WERI-Rb-1 (cell line): ENCODE results near the gene SPIRE1.

ENCODE experiments used
- DNase-seq: peaks from one replicate; pipeline ENCODE4 v3.0.0-alpha.2; 2020
- H3K27ac ChIP-seq: fragments of 250-450 bp; sonication (Bioruptor Pico); 2 replicates; pipeline ENCODE4 v1.5.1; 2020; ENCODE audit warnings: mild to moderate bottlenecking, moderate library complexity
- H3K27me3 ChIP-seq: fragments of 250-450 bp; sonication (Bioruptor Pico); 2 replicates; pipeline ENCODE4 v1.5.1; 2021; ENCODE audit warnings: mild to moderate bottlenecking, low read depth, moderate library complexity; ENCODE audit not compliant: insufficient read depth, severe bottlenecking
- H3K36me3 ChIP-seq: fragments of 250-450 bp; sonication (Bioruptor Pico); 2 replicates; pipeline ENCODE4 v1.5.1; 2020; ENCODE audit warnings: mild to moderate bottlenecking, moderate library complexity
- H3K4me3 ChIP-seq: 2 replicates; pipeline ENCODE4 v1.5.1; 2011; ENCODE audit warnings: low read depth, mild to moderate bottlenecking, control low read depth, low read length
- H3K9me3 ChIP-seq: fragments of 250-450 bp; sonication (Bioruptor Pico); 2 replicates; pipeline ENCODE4 v1.5.1; 2021; ENCODE audit warnings: mild to moderate bottlenecking, moderate library complexity; ENCODE audit not compliant: severe bottlenecking
- TF ChIP-seq, protein P1 (sequence below): IDR thresholded peaks from 2 replicates; pipeline ENCODE4 v1.5.1; 2011; ENCODE audit warnings: low read depth, mild to moderate bottlenecking, control low read depth, inconsistent platforms, low read length

Gene SPIRE1

GRCh38 chr18:12592597-12593127 is 65.2 kb downstream of the SPIRE1 start:
- Histone ChIP-seq H3K27me3 (no peaks in the 10 kb centered on the region), H3K36me3 (no peaks in the 10 kb centered on the region), H3K9me3 (no peaks in the 10 kb centered on the region), H3K4me3 (no peak overlapping the region), H3K27ac (no peak overlapping the region)
- TF ChIP-seq, protein P1, sequence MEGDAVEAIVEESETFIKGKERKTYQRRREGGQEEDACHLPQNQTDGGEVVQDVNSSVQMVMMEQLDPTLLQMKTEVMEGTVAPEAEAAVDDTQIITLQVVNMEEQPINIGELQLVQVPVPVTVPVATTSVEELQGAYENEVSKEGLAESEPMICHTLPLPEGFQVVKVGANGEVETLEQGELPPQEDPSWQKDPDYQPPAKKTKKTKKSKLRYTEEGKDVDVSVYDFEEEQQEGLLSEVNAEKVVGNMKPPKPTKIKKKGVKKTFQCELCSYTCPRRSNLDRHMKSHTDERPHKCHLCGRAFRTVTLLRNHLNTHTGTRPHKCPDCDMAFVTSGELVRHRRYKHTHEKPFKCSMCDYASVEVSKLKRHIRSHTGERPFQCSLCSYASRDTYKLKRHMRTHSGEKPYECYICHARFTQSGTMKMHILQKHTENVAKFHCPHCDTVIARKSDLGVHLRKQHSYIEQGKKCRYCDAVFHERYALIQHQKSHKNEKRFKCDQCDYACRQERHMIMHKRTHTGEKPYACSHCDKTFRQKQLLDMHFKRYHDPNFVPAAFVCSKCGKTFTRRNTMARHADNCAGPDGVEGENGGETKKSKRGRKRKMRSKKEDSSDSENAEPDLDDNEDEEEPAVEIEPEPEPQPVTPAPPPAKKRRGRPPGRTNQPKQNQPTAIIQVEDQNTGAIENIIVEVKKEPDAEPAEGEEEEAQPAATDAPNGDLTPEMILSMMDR: no peak
- no peak for DNase-seq

DNA sequence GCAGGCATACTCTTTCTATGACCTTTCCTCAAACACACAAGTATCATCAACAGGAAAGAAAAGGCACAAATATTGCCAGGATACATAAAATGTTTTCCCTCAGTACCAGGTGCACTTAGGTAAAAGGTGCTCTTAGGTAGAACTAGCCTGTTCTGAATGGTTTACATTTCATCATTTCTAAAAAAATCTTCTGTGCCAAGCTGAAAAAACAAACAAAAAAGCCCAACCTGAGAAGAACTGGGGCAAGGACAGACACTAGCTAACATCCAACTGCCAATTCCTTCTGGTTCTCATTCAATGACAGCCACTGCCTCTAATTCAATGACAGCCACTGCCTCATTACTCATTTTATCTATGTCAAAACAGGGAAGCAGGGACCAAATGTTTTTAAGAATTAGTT is 68.5 kb downstream of the SPIRE1 start:
- no peak overlapping the region for H3K4me3 ChIP-seq
- TF ChIP-seq, protein P1: no peak
- no peaks in the 10 kb centered on the region for H3K27me3 ChIP-seq
- H3K27ac ChIP-seq: no peak overlapping the region
- no peaks in the 10 kb centered on the region for H3K36me3 ChIP-seq
- no peaks in the 10 kb centered on the region for H3K9me3 ChIP-seq
- DNase-seq: no peak

GRCh38 chr18:12586956-12587355 is 71.0 kb downstream of the SPIRE1 start:
- DNase-seq: no peak

GRCh38 chr18:12585218-12585617 is 72.7 kb downstream of the SPIRE1 start:
- no peak for DNase-seq
- Histone ChIP-seq H3K36me3 (no peaks in the 10 kb centered on the region), H3K27me3 (no peaks in the 10 kb centered on the region), H3K27ac (no peak overlapping the region), H3K9me3 (no peaks in the 10 kb centered on the region), H3K4me3 (no peak overlapping the region)
- TF ChIP-seq, protein P1: no peak

More at GRCh38 chr18:12586956-12587355, 71.0 kb downstream of the SPIRE1 start:
- Histone ChIP-seq H3K36me3 (no peaks in the 10 kb centered on the region), H3K27ac (no peak overlapping the region), H3K4me3 (no peak overlapping the region), H3K27me3 (no peaks in the 10 kb centered on the region), H3K9me3 (no peaks in the 10 kb centered on the region)
- TF ChIP-seq, protein P1: no peak

GRCh38 chr18:12580630-12581342 is 77.1 kb downstream of the SPIRE1 start:
- no peaks in the 10 kb centered on the region for H3K9me3 ChIP-seq
- H3K27ac ChIP-seq: no peak overlapping the region
- H3K36me3 ChIP-seq: no peaks in the 10 kb centered on the region
- H3K4me3 ChIP-seq: no peak overlapping the region
- no peaks in the 10 kb centered on the region for H3K27me3 ChIP-seq
- no peak for DNase-seq
- TF ChIP-seq, protein P1: no peak

DNA sequence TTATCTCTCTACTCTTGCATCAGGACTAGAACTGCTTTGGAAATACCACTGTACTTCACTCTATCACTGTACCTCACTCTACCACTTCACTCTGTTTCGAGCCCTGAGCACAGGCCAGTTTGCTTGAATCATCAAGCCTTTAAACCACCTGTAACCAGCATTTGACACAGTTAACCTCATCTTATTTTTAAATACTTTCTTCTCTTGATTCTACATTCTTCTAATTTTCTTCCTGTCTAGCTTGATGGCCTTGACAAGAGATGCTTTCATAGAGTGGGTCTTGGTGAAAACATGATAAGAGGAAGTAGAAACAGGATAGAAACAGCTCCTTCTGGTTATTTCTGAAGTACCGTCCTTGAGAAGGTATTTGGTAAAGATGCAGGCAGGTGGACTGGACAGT is 78.1 kb downstream of the SPIRE1 start:
- TF ChIP-seq, protein P1: no peak

More for the DNA sequence above, 78.1 kb downstream of the SPIRE1 start:
- Histone ChIP-seq H3K27ac (no peak overlapping the region), H3K9me3 (no peaks in the 10 kb centered on the region), H3K27me3 (no peaks in the 10 kb centered on the region), H3K36me3 (no peaks in the 10 kb centered on the region), H3K4me3 (no peak overlapping the region)
- DNase-seq: no peak
